ENCODE data around the gene PRKCH.
A peak's percentile ranks its signal among the peaks of the same experiment; 100 is the strongest.

The PRKCH gene

GRCh38 chr14:61321385-61322010 lies at the start of gene PRKCH:
Gene PRKCH (plus strand): TSS chr14:61321579. CDS start chr14:61322102, 523 bp downstream.
- in situ Hi-C loops (cut with MboI; ENCODE audit: low pct_unique_long_range_greater_than_20kb, low sequenced_read_pairs), result no loop called here
- peak; percentile 86 for DNase-seq

GRCh38 chr14:61277232-61277631 lies 44.1 kb upstream of the PRKCH start:
- no peak for DNase-seq
- in situ Hi-C loops (cut with MboI; ENCODE audit: low pct_unique_long_range_greater_than_20kb, low sequenced_read_pairs), result no loop called here

- in situ Hi-C loops (cut with MboI; ENCODE audit: low pct_unique_long_range_greater_than_20kb, low sequenced_read_pairs), result no loop called here
- DNase-seq, result no peak
Measured at GRCh38 chr14:61277784-61278183, 43.6 kb upstream of the PRKCH start.

GRCh38 chr14:61279082-61279481 lies 42.3 kb upstream of the PRKCH start:
- no peak for DNase-seq
- in situ Hi-C loops (cut with MboI; ENCODE audit: low pct_unique_long_range_greater_than_20kb, low sequenced_read_pairs), result no loop called here

- DNase-seq, result no peak
- in situ Hi-C loops (cut with MboI; ENCODE audit: low pct_unique_long_range_greater_than_20kb, low sequenced_read_pairs), result no loop called here
Measured at GRCh38 chr14:61280092-61280525, 41.3 kb upstream of the PRKCH start.

- in situ Hi-C loops (cut with MboI; ENCODE audit: low pct_unique_long_range_greater_than_20kb, low sequenced_read_pairs), result no loop called here
- DNase-seq, result no peak
Measured at GRCh38 chr14:61280526-61281185, 40.7 kb upstream of the PRKCH start.

GRCh38 chr14:61281186-61281947 lies 40.0 kb upstream of the PRKCH start, which contains the start of gene TMEM30B:
Gene TMEM30B (minus strand): TSS chr14:61281338. CDS start chr14:61281147, 191 bp downstream.
- DNase-seq, result no peak
- in situ Hi-C loops (cut with MboI; ENCODE audit: low pct_unique_long_range_greater_than_20kb, low sequenced_read_pairs), result no loop called here

GRCh38 chr14:61281948-61282275 lies 39.5 kb upstream of the PRKCH start:
- in situ Hi-C loops (cut with MboI; ENCODE audit: low pct_unique_long_range_greater_than_20kb, low sequenced_read_pairs), result no loop called here
- no peak for DNase-seq

- in situ Hi-C loops (cut with MboI; ENCODE audit: low pct_unique_long_range_greater_than_20kb, low sequenced_read_pairs), result no loop called here
Measured at GRCh38 chr14:61282746-61283145, 38.6 kb upstream of the PRKCH start.

GRCh38 chr14:61284001-61284400 lies 37.4 kb upstream of the PRKCH start:
- in situ Hi-C loops (cut with MboI; ENCODE audit: low pct_unique_long_range_greater_than_20kb, low sequenced_read_pairs), result no loop called here

More at GRCh38 chr14:61282746-61283145, 38.6 kb upstream of the PRKCH start:
- no peak for DNase-seq

GRCh38 chr14:61285364-61285763 lies 36.0 kb upstream of the PRKCH start:
- in situ Hi-C loops (cut with MboI; ENCODE audit: low pct_unique_long_range_greater_than_20kb, low sequenced_read_pairs), result no loop called here
- no peak for DNase-seq

More at GRCh38 chr14:61284001-61284400, 37.4 kb upstream of the PRKCH start:
- DNase-seq, result no peak

GRCh38 chr14:61287196-61287595 lies 34.2 kb upstream of the PRKCH start:
- no peak for DNase-seq
- in situ Hi-C loops (cut with MboI; ENCODE audit: low pct_unique_long_range_greater_than_20kb, low sequenced_read_pairs), result no loop called here

- in situ Hi-C loops (cut with MboI; ENCODE audit: low pct_unique_long_range_greater_than_20kb, low sequenced_read_pairs), result no loop called here
- no peak for DNase-seq
Measured at GRCh38 chr14:61288228-61288627, 33.2 kb upstream of the PRKCH start.

- in situ Hi-C loops (cut with MboI; ENCODE audit: low pct_unique_long_range_greater_than_20kb, low sequenced_read_pairs), result no loop called here
- DNase-seq, result no peak
Measured at GRCh38 chr14:61288720-61289119, 32.7 kb upstream of the PRKCH start.

- DNase-seq, result no peak
- in situ Hi-C loops (cut with MboI; ENCODE audit: low pct_unique_long_range_greater_than_20kb, low sequenced_read_pairs), result no loop called here
Measured at GRCh38 chr14:61290701-61291100, 30.7 kb upstream of the PRKCH start.

- no peak for DNase-seq
- in situ Hi-C loops (cut with MboI; ENCODE audit: low pct_unique_long_range_greater_than_20kb, low sequenced_read_pairs), result no loop called here
Measured at GRCh38 chr14:61296151-61296550, 25.2 kb upstream of the PRKCH start.

GRCh38 chr14:61296719-61297502 lies 24.5 kb upstream of the PRKCH start:
- peak; percentile 65 for DNase-seq
- in situ Hi-C loops (cut with MboI; ENCODE audit: low pct_unique_long_range_greater_than_20kb, low sequenced_read_pairs), result no loop called here

GRCh38 chr14:61297581-61297980 lies 23.8 kb upstream of the PRKCH start:
- in situ Hi-C loops (cut with MboI; ENCODE audit: low pct_unique_long_range_greater_than_20kb, low sequenced_read_pairs), result no loop called here
- DNase-seq, result no peak

- DNase-seq, result no peak
- in situ Hi-C loops (cut with MboI; ENCODE audit: low pct_unique_long_range_greater_than_20kb, low sequenced_read_pairs), result no loop called here
Measured at GRCh38 chr14:61298824-61299223, 22.6 kb upstream of the PRKCH start.
